NCI-H345 treated with DMSO at 0.1 percent for 48 hours (cell line): ENCODE measurements around the gene CFD.
"Not testable (repeated sequence)": the region's sequence is repeated elsewhere in the genome, so short reads cannot be mapped to it uniquely, and the experiment has no call there.

Experiments
- DNase-seq: peaks from one replicate; lab custom pipeline; 2025; ENCODE audit not compliant: unreplicated experiment; lab: John Stamatoyannopoulos, UW

CFD gene

GRCh38 chr19:887599-887998 lies 28.1 kb downstream of the CFD start:
- no peak for DNase-seq

- no peak for DNase-seq
These were observed 29.3 kb downstream of the CFD start for GRCh38 chr19:888581-889385.

- DNase-seq: no peak
These were observed 30.3 kb downstream of the CFD start for GRCh38 chr19:889662-890295.

GRCh38 chr19:890831-891230 lies 31.4 kb downstream of the CFD start:
- no peak for DNase-seq

- DNase-seq: not testable (repeated sequence)
These were observed 32.1 kb downstream of the CFD start for GRCh38 chr19:891421-892200.

GRCh38 chr19:892243-892893 lies 32.9 kb downstream of the CFD start:
- no peak for DNase-seq

GRCh38 chr19:892894-893689 lies 33.6 kb downstream of the CFD start, which contains the start of the genes MED16 and RNU6-9:
MED16 (minus strand) TSS chr19:893187; CDS start chr19:891131, 2,056 bp downstream.
RNU6-9 (plus strand) TSS chr19:893484.
- DNase-seq: peak; percentile 91

- DNase-seq: no peak
These were observed 37.0 kb downstream of the CFD start for GRCh38 chr19:896434-896833.

- no peak for DNase-seq
These were observed 37.5 kb downstream of the CFD start for GRCh38 chr19:896999-897398.

- DNase-seq: no peak
These were observed 38.1 kb downstream of the CFD start for GRCh38 chr19:897442-898039.

GRCh38 chr19:898663-899062 lies 39.2 kb downstream of the CFD start:
- no peak for DNase-seq

GRCh38 chr19:899336-900042 lies 40.0 kb downstream of the CFD start:
- no peak for DNase-seq

- DNase-seq: no peak
These were observed 40.5 kb downstream of the CFD start for GRCh38 chr19:900043-900301.

GRCh38 chr19:900302-901111 lies 41.0 kb downstream of the CFD start:
- no peak for DNase-seq

- DNase-seq: no peak
These were observed 42.0 kb downstream of the CFD start for GRCh38 chr19:901216-902092.

- no peak for DNase-seq
These were observed 42.6 kb downstream of the CFD start for GRCh38 chr19:902093-902370.

GRCh38 chr19:902446-903226 lies 43.2 kb downstream of the CFD start:
- no peak for DNase-seq
